Stimulated activated naive CD8-positive, alpha-beta T cell treated with anti-CD3 and anti-CD28 coated beads, Interleukin-15, Interleukin-2, amounts not matched to agents 100 ng/mL and 50 ng/mL, for 24 hours (primary cell): ENCODE results near the gene OTOF.

Experiments used
- H3K27ac Mint-ChIP-seq: one replicate; pipeline ENCODE4 v1.8.0; 2021; ENCODE audit warnings: mild to moderate bottlenecking, mixed read lengths
- H3K27me3 Mint-ChIP-seq: one replicate; pipeline ENCODE4 v1.8.0; 2021; ENCODE audit warnings: mixed read lengths
- H3K36me3 Mint-ChIP-seq: one replicate; pipeline ENCODE4 v1.8.0; 2021; ENCODE audit warnings: low read depth, mixed read lengths
- H3K4me1 Mint-ChIP-seq: one replicate; pipeline ENCODE4 v1.8.0; 2021; ENCODE audit warnings: low read depth, mixed read lengths
- H3K4me3 Mint-ChIP-seq: one replicate; pipeline ENCODE4 v1.8.0; 2021; ENCODE audit warnings: mild to moderate bottlenecking, mixed read lengths
- H3K9me3 Mint-ChIP-seq: one replicate; pipeline ENCODE4 v1.8.0; 2021; ENCODE audit warnings: mixed read lengths

The OTOF gene

DNA sequence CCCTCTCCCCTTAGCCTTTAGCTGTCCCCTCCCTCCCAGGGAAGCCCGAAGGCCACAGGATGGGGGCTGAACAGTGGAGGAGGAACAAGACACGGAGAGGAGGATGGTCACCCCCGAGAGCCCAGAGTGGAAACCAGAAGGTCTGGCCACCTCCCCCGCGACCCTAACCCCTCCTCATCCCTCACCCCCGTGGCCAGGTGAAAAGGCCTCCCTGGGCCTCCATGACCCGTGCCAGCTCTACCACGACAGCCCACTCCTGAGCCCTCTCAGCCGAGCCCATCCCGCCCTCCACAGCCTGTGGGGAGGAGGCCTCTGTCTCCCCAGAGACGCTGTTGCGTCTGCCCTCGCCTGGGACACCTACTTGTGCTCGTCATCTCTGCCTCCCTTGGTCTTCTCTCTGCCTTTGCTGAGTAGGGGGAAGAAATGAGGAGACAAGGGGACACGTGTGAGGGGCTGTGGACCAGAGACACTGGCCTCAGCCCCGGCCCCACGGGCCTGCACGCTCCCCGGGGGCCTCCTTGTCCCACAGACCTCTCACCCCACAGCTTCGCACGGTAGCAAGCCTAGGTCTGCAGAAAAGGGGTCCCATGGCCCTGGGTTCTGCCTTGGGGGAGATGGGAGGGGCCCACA is 32.5 kb upstream of the OTOF start:
- Mint-ChIP-seq H3K27me3 (no peaks in the 10 kb centered on the region), H3K4me3 (no peak overlapping the region), H3K27ac (no peak overlapping the region)

DNA sequence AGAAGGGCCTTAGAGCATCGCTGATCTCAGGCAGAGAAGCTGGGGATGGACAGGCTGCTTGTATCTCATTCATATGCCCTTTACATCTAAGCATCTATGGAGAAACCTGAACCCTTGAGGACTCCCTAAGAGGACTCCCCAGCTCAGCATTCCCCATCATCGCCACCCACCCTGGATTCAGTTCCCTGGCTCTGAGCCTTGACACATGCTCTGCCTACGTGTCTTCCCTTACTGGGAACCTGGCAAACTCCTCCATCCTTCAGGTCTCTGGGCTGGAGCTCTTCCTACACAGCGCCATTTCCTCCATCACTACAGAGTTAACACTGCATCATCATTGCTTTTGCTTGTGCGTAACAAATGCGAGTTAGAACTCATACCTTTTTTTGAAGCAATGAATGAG is 31.2 kb upstream of the OTOF start:
- Mint-ChIP-seq H3K36me3 (no peaks in the 10 kb centered on the region), H3K27me3 (no peaks in the 10 kb centered on the region), H3K4me3 (no peak overlapping the region), H3K27ac (no peak overlapping the region), H3K4me1 (no peaks in the 10 kb centered on the region), H3K9me3 (no peaks in the 10 kb centered on the region)

More for the DNA sequence above, 32.5 kb upstream of the OTOF start:
- Mint-ChIP-seq H3K9me3 (no peaks in the 10 kb centered on the region), H3K4me1 (no peaks in the 10 kb centered on the region), H3K36me3 (no peaks in the 10 kb centered on the region)

DNA sequence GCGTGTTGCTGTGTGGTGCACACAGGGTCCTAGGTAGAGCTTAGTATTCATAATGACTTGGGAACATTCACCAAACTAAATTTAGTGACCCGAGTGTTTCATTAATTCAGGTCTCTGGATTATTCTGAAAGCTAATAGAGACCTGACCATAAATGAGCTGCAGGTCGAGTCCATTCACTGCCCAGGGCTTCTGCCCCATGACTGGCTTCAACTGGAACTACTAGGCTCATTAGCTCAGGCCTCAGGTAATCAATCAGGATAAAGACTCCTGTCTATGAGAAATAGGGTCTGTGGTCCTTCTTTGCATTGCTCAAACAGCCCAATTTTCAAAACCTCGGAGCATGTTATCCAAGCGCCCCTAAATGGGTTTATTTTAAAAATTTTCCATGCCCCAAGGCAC is 30.0 kb upstream of the OTOF start:
- Mint-ChIP-seq H3K36me3 (no peaks in the 10 kb centered on the region), H3K4me1 (peaks cover 7% of the 10 kb centered on the region), H3K4me3 (no peak overlapping the region), H3K9me3 (no peaks in the 10 kb centered on the region), H3K27me3 (peaks cover 4% of the 10 kb centered on the region), H3K27ac (no peak overlapping the region)

DNA sequence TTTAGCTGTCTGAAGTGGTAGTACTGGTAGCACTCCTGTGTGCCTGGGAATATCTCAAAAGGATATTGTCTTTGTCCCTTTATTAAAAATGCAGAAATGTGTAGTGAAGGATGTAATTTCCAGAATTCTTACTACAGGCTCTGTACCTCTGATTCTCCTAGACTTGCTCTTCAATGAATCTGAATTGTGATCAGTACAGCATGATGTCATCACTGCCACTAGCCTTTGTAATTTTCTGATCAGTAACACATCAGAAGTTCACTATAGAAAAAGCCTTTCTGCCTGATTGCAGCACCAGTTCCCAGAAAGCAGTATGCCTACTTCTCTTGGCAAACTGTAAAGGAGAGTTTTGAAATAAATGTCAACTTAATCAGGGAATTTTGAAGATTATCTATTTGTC is 29.2 kb upstream of the OTOF start:
- H3K27ac Mint-ChIP-seq: no peak overlapping the region
- peaks cover 4% of the 10 kb centered on the region for H3K27me3 Mint-ChIP-seq
- H3K4me1 Mint-ChIP-seq: peaks cover 7% of the 10 kb centered on the region
- no peaks in the 10 kb centered on the region for H3K9me3 Mint-ChIP-seq
- H3K4me3 Mint-ChIP-seq: no peak overlapping the region
- no peaks in the 10 kb centered on the region for H3K36me3 Mint-ChIP-seq

DNA sequence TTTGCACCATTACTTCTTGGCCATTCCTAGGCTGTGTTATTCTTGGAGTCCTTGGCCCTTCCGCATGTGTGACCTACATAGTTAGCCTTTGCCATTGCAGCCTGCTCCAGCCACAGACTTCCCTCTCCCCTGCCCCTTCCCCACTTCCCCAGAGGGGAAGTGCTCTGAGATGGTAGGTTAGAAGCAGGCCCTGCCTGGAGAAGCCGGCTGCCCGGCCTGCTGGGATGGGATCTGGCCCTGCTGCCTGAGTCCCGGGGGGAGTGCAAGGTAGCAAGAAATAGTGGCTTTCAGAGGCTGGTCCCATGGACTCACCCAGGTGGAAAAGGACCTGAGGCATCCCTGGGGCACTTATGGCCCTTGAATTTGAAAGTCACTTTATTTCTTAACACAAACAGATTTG is 28.4 kb upstream of the OTOF start:
- Mint-ChIP-seq H3K27ac (no peak overlapping the region), H3K27me3 (peaks cover 4% of the 10 kb centered on the region), H3K36me3 (no peaks in the 10 kb centered on the region), H3K9me3 (no peaks in the 10 kb centered on the region), H3K4me1 (peaks cover 7% of the 10 kb centered on the region), H3K4me3 (no peak overlapping the region)

DNA sequence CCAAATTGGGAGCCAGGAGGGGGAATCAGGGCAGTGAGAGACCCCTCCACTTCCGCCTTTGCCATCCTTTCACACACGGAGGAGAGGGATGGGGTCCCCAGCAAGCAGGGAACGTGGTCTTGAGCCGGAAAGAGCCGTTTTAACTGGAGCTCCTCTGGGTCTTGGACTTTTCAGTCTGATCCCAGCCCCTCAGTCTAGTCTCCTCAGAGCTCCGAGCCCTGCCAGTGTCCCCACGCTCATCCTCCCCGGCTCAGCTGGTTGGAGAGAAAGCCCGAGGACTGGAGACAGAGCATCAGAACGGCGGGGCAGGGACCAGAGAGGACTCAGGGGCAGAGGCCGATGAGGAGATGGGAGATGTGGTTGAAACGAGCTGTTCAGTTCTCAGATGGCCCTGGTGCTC is 26.1 kb upstream of the OTOF start:
- peaks cover 7% of the 10 kb centered on the region for H3K4me1 Mint-ChIP-seq
- H3K4me3 Mint-ChIP-seq: peak overlapping the region; percentile 67
- no peaks in the 10 kb centered on the region for H3K9me3 Mint-ChIP-seq
- H3K27ac Mint-ChIP-seq: no peak overlapping the region
- peaks cover 4% of the 10 kb centered on the region for H3K27me3 Mint-ChIP-seq
- no peaks in the 10 kb centered on the region for H3K36me3 Mint-ChIP-seq

DNA sequence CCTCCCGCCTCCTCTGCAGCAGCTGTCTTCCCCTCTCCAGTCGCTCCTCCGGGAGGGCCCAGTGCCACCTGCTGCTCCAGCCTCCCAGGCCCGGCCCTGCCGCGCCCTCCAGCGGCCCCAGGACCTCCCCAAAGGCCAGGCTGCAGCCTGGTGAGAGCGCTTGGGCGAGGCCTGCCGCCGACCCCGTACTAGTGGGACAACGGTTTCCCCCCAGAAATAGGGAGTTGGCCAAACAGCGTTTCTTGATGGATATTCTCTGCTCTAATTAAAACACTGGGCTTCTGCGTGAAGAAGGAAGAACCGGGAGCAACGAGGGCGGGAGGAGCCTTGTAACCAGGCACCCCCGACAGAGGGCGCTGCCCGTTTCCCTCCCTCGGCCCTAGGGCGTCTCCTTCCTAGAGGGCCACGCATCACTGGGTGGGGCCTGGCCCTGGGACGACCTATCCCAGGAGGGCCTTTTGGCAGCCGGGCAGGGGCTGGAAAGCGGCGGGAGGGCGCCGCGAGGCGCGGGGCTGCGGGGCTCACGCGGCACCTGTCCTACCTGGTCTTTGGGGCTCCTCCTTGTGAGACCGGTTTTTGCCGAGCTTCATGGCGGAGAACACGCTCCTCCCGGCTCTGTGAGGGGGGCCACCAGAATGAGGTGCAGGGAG is 25.4 kb upstream of the OTOF start:
- peak overlapping the region; percentile 62 for H3K27ac Mint-ChIP-seq
- H3K36me3 Mint-ChIP-seq: no peaks in the 10 kb centered on the region
- H3K27me3 Mint-ChIP-seq: peaks cover 4% of the 10 kb centered on the region
- H3K4me1 Mint-ChIP-seq: peaks cover 7% of the 10 kb centered on the region
- H3K4me3 Mint-ChIP-seq: peak overlapping the region; percentile 67
- H3K9me3 Mint-ChIP-seq: no peaks in the 10 kb centered on the region

DNA sequence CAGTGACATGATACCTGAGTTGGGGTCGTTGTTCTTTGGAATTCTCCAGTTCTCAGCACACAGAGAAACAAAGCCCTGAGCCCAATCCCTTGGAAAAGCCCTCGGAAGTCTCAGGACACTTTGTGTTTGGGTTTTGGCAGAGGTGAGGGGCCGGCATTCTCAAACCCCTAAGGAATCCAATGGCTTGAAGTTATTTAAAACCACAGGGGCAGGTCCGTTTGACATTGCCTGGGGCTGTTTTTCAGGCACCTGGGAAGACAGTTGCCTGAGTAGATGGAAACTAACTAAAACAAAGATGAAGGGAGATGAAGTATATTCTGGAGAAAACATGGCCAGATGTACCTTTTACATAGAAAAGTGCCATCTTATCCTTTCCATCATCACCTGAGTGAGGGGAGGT is 22.5 kb upstream of the OTOF start:
- peaks cover 4% of the 10 kb centered on the region for H3K27me3 Mint-ChIP-seq
- no peaks in the 10 kb centered on the region for H3K9me3 Mint-ChIP-seq
- peaks cover 7% of the 10 kb centered on the region for H3K4me1 Mint-ChIP-seq
- no peak overlapping the region for H3K4me3 Mint-ChIP-seq
- H3K27ac Mint-ChIP-seq: no peak overlapping the region
- no peaks in the 10 kb centered on the region for H3K36me3 Mint-ChIP-seq

DNA sequence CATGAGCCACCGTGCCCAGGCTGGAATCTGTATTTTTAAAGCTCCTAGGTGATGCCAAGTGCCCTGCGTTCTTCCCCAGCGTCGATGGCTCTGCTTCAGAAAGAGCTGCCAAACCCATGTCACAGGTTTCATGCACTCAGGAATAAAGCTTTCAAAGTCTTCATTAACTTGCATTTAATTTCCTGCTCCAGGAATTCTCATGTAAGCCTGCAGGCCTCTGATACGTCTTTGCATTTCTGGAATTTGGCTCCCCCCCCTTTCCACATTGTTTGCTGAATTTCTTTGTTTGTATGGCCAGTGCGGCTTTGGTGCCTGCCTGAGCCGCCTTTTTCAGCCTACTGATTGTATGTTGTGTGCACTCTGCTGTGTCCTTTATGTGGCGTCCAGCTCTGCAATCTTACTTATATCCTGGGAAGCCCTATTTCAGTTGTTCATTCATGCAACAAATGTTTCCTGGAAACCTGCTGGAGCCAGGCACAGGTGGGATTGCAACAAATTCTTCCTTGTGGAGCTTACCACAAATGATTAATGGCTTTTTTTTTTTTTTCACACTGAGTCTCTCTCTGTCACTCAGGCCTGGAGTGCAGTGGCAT is 17.9 kb upstream of the OTOF start:
- no peaks in the 10 kb centered on the region for H3K36me3 Mint-ChIP-seq
- no peaks in the 10 kb centered on the region for H3K27me3 Mint-ChIP-seq
- no peak overlapping the region for H3K27ac Mint-ChIP-seq
- no peaks in the 10 kb centered on the region for H3K9me3 Mint-ChIP-seq
- no peak overlapping the region for H3K4me3 Mint-ChIP-seq
- no peaks in the 10 kb centered on the region for H3K4me1 Mint-ChIP-seq

DNA sequence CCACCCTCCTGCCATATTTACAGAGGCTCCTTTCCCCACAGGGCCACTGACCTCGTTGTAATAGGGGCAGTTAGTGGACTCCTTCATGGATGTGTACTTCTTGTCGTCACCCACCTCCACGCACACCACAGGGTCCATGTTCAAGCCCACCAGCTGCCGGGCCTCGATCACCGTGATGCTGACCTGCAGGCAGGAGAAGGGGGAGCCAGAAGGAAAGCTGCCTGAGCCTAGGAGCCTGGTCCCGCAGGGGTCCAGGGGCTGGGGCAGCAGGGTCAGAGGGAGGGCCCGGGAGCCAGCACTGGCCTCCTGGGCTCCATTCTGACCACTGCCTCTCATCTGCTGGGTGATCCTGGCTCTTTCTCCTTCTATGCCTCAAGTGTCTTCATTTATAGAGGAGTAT is 17.0 kb upstream of the OTOF start:
- Mint-ChIP-seq H3K4me3 (no peak overlapping the region), H3K27ac (no peak overlapping the region), H3K36me3 (no peaks in the 10 kb centered on the region), H3K27me3 (no peaks in the 10 kb centered on the region), H3K4me1 (no peaks in the 10 kb centered on the region), H3K9me3 (no peaks in the 10 kb centered on the region)

DNA sequence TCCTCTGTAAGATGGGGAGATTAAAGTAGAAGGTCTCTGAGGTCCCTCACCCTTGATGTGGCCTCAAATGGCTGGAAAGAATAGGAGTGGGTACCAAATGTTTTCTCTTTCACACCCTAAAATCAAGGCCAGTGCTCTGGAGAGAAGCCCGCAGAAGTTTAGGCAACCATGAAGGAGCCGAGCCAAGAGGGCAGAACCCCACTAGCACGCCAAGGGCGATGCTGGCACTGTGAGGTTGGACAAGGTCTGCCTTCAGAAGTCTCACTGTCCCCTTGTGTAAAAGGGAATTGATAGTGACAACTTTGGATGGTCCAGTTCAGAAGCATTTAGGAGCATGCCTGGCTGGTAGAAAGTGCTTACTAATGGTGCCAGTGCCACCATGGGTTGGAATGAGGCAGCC is 16.3 kb upstream of the OTOF start:
- Mint-ChIP-seq H3K27me3 (no peaks in the 10 kb centered on the region), H3K4me3 (no peak overlapping the region), H3K9me3 (no peaks in the 10 kb centered on the region), H3K36me3 (no peaks in the 10 kb centered on the region), H3K27ac (no peak overlapping the region), H3K4me1 (no peaks in the 10 kb centered on the region)

DNA sequence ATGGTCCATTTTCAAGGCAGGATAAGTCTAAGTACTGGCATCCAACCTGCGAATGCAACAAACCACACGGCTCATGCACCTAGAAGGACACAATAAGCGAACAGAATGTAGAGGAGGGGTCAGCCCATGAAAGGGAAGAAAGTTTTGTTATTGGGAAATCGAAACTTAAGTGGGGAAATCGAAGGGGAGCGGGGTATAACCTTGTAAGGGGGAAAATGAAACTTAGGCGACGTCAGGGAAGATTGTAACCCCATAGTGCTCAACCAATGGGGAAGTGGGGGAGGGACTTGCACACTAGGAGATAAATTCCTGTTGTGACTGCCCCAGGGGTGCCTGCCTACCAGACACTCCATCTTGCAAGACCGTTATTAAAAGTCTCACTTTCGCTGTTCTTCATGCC is 15.6 kb upstream of the OTOF start:
- no peak overlapping the region for H3K27ac Mint-ChIP-seq
- H3K36me3 Mint-ChIP-seq: no peaks in the 10 kb centered on the region
- H3K27me3 Mint-ChIP-seq: no peaks in the 10 kb centered on the region
- H3K9me3 Mint-ChIP-seq: no peaks in the 10 kb centered on the region
- H3K4me1 Mint-ChIP-seq: no peaks in the 10 kb centered on the region
- no peak overlapping the region for H3K4me3 Mint-ChIP-seq

DNA sequence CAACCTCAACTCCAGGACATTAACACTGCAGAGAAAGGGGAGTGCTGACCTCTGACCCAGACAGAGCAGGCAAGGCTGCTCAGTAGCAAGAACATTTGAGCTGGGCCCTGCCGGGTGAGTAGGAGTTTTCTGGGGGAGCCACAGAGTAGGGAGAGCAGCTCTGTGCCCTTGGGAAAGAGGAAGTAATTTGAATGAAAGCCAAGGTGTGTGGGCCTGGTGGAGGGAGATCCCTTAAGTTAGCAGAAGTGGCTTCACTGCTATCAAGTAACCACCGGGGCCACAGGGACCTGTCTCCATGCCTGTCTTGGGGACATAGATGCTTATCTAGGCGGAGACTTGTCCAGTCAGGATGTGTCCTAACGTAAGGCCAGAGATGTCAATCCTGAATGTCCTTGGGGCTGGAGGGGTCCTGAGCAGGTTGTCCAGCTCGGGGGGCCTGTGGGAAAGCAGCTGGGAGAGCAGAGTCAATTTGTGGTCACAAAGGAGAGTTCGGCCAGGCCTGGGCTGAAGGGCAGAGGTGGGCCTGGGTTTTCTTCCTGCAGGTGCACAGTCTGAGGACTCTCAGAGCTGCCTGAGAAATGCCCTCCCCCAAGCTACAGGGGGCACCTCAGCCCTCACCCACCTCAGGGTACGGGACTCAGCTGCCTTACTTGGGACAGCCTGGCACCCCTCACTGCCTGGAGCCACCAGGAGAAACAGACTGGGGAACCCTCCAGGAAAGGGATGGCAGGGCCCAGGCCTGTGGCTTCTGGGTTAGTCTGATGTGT is 15.0 kb upstream of the OTOF start:
- Mint-ChIP-seq H3K4me1 (no peaks in the 10 kb centered on the region), H3K36me3 (no peaks in the 10 kb centered on the region), H3K27ac (no peak overlapping the region), H3K27me3 (no peaks in the 10 kb centered on the region), H3K9me3 (no peaks in the 10 kb centered on the region), H3K4me3 (no peak overlapping the region)

DNA sequence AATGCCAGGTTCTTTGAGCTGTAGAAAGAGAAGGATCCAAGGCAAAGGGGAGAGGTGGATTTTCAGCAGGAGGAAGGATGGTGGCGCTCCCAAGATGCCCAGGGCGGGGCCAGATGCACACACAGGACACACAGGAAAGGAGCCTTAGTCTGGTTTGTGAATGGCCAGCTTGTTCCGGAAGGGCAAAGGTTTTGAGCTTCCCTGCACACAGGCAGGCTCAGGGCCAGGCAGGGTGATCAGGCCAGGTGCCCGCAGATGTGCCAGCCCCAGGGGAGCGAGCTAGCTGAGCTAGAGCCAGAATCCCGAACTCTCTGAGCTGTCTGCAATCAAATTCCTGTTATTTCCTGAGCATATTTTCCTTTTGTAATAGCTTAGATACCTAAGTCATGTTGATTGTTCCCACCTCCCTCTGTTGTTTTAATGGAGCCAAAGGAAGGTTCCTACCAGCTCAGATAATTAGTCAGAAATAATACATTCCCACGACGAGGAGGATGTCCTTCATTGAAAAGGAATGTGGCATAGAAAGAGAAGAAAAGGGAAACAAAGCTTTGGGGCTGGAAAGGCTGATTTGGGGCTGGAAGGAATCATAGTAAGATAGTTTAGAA is 13.7 kb upstream of the OTOF start:
- Mint-ChIP-seq H3K27me3 (no peaks in the 10 kb centered on the region), H3K4me1 (no peaks in the 10 kb centered on the region), H3K36me3 (no peaks in the 10 kb centered on the region), H3K9me3 (no peaks in the 10 kb centered on the region), H3K4me3 (no peak overlapping the region), H3K27ac (no peak overlapping the region)
